CD4-positive, alpha-beta T cell (primary cell): ENCODE results near the gene TRIM33. TPM values are rescaled to one million over a fixed set of nuclear protein-coding genes. Genes with fewer than 3 reads are reported as not detected.
"Not testable (repeated sequence)": the region's sequence is repeated elsewhere in the genome, so short reads cannot be mapped to it uniquely, and the experiment has no call there.

Experiments used
- ATAC-seq: fragments of 200-7000 bp; cut with Tn5 transposase; one replicate; pipeline ENCODE4 v1.10.0; 2022; ENCODE audit warnings: mild to moderate bottlenecking; ENCODE audit not compliant: poor library complexity
- CTCF ChIA-PET: fragments of 350-600 bp; sonication (Branson Sonifier 250); formaldehyde crosslinking; loops from one replicate; lab custom pipeline; 2021; ENCODE audit warnings: antibody characterized with exemption, inconsistent platforms; lab: Charles Lee
- POLR2A ChIA-PET: fragments of 350-600 bp; sonication (Branson Sonifier 250); formaldehyde crosslinking; loops from one replicate; lab custom pipeline; 2021; ENCODE audit warnings: antibody characterized with exemption, inconsistent platforms; lab: Charles Lee
- DNase-seq, 14 experiments: peaks; one replicate each; pipeline ENCODE4 v3.0.0-alpha.2; 2013 to 2020; ENCODE audit warnings: mixed read lengths in 2 of 14
- H3K27ac ChIP-seq, 2 donors: one replicate each; pipeline versions ENCODE4 v1.5.1 to v1.7.0; 2013; ENCODE audit warnings: low read length in 2 of 2, low read depth in 1 of 2, mild to moderate bottlenecking in 1 of 2
- H3K27me3 ChIP-seq, 2 experiments: 1 replicate in 1 of 2; 2 replicates in 1 of 2; pipeline versions ENCODE4 v1.6.1 to v1.7.0; 2013; ENCODE audit warnings: low read length in 2 of 2, control low read depth in 1 of 2, mild to moderate bottlenecking in 1 of 2, moderate library complexity in 1 of 2; ENCODE audit not compliant: insufficient read depth in 2 of 2, control insufficient read depth in 1 of 2
- H3K36me3 ChIP-seq: one replicate; pipeline ENCODE4 v1.6.1; 2013; ENCODE audit warnings: low read length, control low read depth; ENCODE audit not compliant: insufficient read depth
- H3K4me1 ChIP-seq: one replicate; pipeline ENCODE4 v1.6.1; 2013; ENCODE audit warnings: low read length, control low read depth; ENCODE audit not compliant: insufficient read depth
- H3K4me3 ChIP-seq: one replicate; pipeline ENCODE4 v1.5.1; 2013; ENCODE audit warnings: mild to moderate bottlenecking, low read length, moderate library complexity
- H3K9me3 ChIP-seq, 2 experiments: 1 replicate in 1 of 2; 2 replicates in 1 of 2; pipeline versions ENCODE4 v1.6.1 to v1.7.0; 2013; ENCODE audit warnings: low read length in 2 of 2, mild to moderate bottlenecking in 2 of 2, control low read depth in 1 of 2, moderate library complexity in 1 of 2; ENCODE audit not compliant: control insufficient read depth in 1 of 2, insufficient read depth in 1 of 2
- H3K27ac Mint-ChIP-seq: one replicate; pipeline ENCODE4 v1.8.0; 2020; ENCODE audit warnings: mixed read lengths
- H3K27me3 Mint-ChIP-seq: one replicate; pipeline ENCODE4 v1.8.0; 2021; ENCODE audit warnings: mixed read lengths
- H3K36me3 Mint-ChIP-seq: one replicate; pipeline ENCODE4 v1.8.0; 2021; ENCODE audit warnings: low read depth, mixed read lengths
- H3K4me1 Mint-ChIP-seq: one replicate; pipeline ENCODE4 v1.8.0; 2021; ENCODE audit warnings: low read depth, mixed read lengths
- H3K4me3 Mint-ChIP-seq: one replicate; pipeline ENCODE4 v1.8.0; 2020; ENCODE audit warnings: mild to moderate bottlenecking, mixed read lengths
- H3K9me3 Mint-ChIP-seq: one replicate; pipeline ENCODE4 v1.8.0; 2020; ENCODE audit warnings: mixed read lengths
- intact Hi-C, 2 experiments: fragments of 100-400 bp; cut with DNase I in 1 of 2; cut with micrococcal nuclease in 1 of 2; formaldehyde crosslinking; loops; one replicate each; pipeline versions ENCODE4 v1.15.1 to v1.9.0; 2023 to 2025; cut with DNase I, micrococcal nuclease
- total RNA-seq, 174 experiments: library from RNA in 2 of 174; stranded (reverse) in 2 of 174; gene quantifications; one replicate each; pipeline ENCODE4 v1.2.3 and lab custom pipeline; 2021 to 2026
- TF ChIP-seq, protein P1 (sequence below): fragments of 200-600 bp; IDR thresholded peaks from one replicate; pipeline ENCODE4 v1.8.0; 2022; ENCODE audit warnings: antibody characterized with exemption, mild to moderate bottlenecking

The TRIM33 gene
- total RNA-seq, 2 experiments from 2014 or later, result 42.6 to 45.0 TPM

DNA sequence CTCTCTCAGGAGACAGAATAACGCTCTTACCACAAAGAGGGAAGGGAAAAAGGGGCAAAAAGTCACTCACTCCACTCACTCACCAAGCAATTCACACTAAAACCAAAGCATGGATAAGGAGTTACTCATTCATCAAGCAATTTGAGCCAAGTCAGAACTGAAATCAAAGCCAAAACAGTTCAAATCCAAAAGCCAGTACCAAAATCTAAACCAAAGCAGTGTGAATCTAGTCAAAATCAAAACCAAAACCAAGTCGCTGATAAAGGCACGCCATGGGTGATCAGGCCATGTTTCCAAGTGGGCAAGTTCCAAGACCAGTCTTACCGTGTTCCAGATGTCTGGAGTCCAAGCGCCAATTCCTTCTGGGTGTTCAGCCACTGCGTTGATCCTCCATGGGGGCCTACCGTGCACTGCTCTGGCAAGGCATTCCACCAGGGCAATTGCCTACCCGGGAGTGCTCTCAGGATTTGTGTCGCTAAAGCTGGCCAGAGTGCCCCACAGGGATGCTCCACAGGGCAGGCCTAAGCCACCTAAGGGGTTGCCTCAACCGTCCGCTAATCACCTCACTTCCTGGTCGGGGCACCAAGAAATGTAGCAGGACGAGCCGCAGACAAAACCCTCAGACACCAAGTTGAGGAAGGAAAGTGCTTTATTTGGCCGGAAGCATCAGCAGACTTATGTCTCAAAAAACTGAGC lies 142.3 kb downstream of the TRIM33 start:
- ATAC-seq (no peak), DNase-seq (no peak)
- Mint-ChIP-seq H3K27me3 (peaks cover 3% of the 10 kb centered on the region), H3K9me3 (peaks cover 4% of the 10 kb centered on the region), H3K27ac (no peak overlapping the region), H3K4me1 (no peaks in the 10 kb centered on the region), H3K4me3 (no peak overlapping the region), H3K36me3 (peaks cover 2% of the 10 kb centered on the region)
- intact Hi-C loops, result no loop called here
- Histone ChIP-seq H3K4me1 (no peaks in the 10 kb centered on the region), H3K9me3 (peaks cover 13 to 17% of the 10 kb centered on the region in 2 experiments), H3K27me3 (no peaks in the 10 kb centered on the region), H3K4me3 (no peak overlapping the region), H3K27ac (no peak overlapping the region), H3K36me3 (no peaks in the 10 kb centered on the region)
- TF ChIP-seq, protein P1, sequence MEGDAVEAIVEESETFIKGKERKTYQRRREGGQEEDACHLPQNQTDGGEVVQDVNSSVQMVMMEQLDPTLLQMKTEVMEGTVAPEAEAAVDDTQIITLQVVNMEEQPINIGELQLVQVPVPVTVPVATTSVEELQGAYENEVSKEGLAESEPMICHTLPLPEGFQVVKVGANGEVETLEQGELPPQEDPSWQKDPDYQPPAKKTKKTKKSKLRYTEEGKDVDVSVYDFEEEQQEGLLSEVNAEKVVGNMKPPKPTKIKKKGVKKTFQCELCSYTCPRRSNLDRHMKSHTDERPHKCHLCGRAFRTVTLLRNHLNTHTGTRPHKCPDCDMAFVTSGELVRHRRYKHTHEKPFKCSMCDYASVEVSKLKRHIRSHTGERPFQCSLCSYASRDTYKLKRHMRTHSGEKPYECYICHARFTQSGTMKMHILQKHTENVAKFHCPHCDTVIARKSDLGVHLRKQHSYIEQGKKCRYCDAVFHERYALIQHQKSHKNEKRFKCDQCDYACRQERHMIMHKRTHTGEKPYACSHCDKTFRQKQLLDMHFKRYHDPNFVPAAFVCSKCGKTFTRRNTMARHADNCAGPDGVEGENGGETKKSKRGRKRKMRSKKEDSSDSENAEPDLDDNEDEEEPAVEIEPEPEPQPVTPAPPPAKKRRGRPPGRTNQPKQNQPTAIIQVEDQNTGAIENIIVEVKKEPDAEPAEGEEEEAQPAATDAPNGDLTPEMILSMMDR, result no peak
- POLR2A ChIA-PET, result no interaction called here
- CTCF ChIA-PET, result no interaction called here

DNA sequence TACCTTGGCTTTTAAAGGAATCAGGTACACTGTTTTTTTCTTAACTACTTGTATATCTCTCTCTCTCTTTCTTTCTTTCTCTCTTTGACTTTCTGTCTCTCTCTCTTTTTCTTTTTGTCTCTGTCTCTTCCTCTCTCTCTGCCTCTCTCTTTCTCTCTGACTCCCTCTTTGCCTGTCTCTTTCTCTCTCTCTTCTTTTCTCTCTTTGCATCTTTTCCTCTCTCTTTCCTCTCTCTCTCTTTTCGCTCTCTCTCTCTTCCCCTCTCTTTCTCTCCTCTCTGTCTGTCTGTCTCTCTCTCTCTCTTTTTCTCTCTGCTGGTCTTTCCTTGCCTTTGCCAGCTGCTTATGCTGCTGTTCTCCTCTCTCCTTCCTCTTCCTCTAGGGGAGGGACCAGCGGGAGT lies 143.2 kb downstream of the TRIM33 start:
- no peak overlapping the region for H3K4me3 Mint-ChIP-seq
- no peaks in the 10 kb centered on the region for H3K4me1 ChIP-seq
- no peaks in the 10 kb centered on the region for H3K27me3 ChIP-seq
- H3K36me3 ChIP-seq, result no peaks in the 10 kb centered on the region
- peaks cover 17 to 23% of the 10 kb centered on the region in 2 experiments for H3K9me3 ChIP-seq
- intact Hi-C loops, result no loop called here
- no peak overlapping the region for H3K27ac Mint-ChIP-seq
- no peak for ATAC-seq
- H3K4me3 ChIP-seq, result no peak overlapping the region
- peaks cover 3% of the 10 kb centered on the region for H3K27me3 Mint-ChIP-seq
- POLR2A ChIA-PET, result no interaction called here
- no peak for DNase-seq
- TF ChIP-seq, protein P1, result no peak
- peaks cover 7% of the 10 kb centered on the region for H3K36me3 Mint-ChIP-seq
- H3K9me3 Mint-ChIP-seq, result peaks cover 5% of the 10 kb centered on the region
- CTCF ChIA-PET, result no interaction called here
- H3K4me1 Mint-ChIP-seq, result no peaks in the 10 kb centered on the region
- H3K27ac ChIP-seq, result no peak overlapping the region

DNA sequence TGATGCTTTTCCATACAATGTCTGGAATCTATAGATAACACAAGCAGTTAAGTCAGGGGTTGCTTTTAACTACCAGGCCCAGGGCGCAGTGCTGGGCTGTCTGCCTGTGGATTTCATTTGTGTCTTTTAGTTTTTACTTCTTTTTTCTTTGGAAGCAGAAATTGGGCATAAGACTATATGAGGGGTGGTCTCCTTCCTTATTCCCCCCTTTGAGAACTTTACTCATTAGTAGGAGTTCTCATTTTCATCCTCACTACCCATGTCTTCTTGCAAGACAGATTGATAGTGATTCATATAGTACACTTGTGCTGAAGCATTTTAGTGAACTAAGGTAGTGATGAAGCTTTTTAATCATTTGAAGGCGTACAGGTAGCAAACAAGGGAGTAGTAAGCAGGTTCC lies 147.8 kb downstream of the TRIM33 start:
- POLR2A ChIA-PET, H3K27me3 Mint-ChIP-seq, H3K4me3 Mint-ChIP-seq, intact Hi-C loops, DNase-seq, H3K36me3 ChIP-seq, H3K27me3 ChIP-seq, H3K4me1 Mint-ChIP-seq, H3K9me3 Mint-ChIP-seq, ATAC-seq, H3K27ac ChIP-seq, H3K27ac Mint-ChIP-seq, CTCF ChIA-PET, H3K4me1 ChIP-seq, H3K4me3 ChIP-seq: not testable (repeated sequence)
- peaks cover 12% of the 10 kb centered on the region for H3K36me3 Mint-ChIP-seq
- H3K9me3 ChIP-seq, result peaks cover 29 to 35% of the 10 kb centered on the region in 2 experiments

DNA sequence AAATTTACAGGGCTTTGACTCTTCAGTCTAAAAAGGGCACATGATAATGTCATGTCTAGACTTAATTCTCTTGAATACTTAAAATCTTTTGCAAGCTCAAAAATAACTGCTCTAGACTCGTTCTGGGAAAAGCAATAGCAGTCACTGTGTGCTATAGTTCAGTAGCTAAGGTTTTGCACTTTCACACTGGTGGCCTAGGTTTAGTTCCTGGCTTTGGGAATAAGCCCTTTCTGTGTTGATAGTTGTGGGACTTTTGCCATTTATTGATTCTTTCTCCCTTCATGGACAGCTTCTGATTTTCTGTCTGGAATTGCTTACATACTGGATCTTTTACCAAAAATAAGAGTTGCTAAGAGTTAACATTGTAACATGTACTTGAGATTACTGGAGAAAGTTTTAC lies 151.2 kb downstream of the TRIM33 start:
- H3K27ac Mint-ChIP-seq, result no peak overlapping the region
- H3K36me3 Mint-ChIP-seq, result peaks cover 12% of the 10 kb centered on the region
- peaks cover 8% of the 10 kb centered on the region for H3K9me3 Mint-ChIP-seq
- H3K4me3 ChIP-seq, result no peak overlapping the region
- H3K27me3 ChIP-seq, result no peaks in the 10 kb centered on the region
- no peaks in the 10 kb centered on the region for H3K4me1 Mint-ChIP-seq
- intact Hi-C loops, result no loop called here
- peaks cover 25 to 32% of the 10 kb centered on the region in 2 experiments for H3K9me3 ChIP-seq
- H3K4me1 ChIP-seq, result no peaks in the 10 kb centered on the region
- ChIA-PET CTCF (no interaction called here), POLR2A (no interaction called here)
- H3K36me3 ChIP-seq, result no peaks in the 10 kb centered on the region
- no peak for ATAC-seq
- TF ChIP-seq, protein P1, result no peak
- H3K27me3 Mint-ChIP-seq, result no peaks in the 10 kb centered on the region
- no peak overlapping the region for H3K27ac ChIP-seq
- no peak for DNase-seq
- H3K4me3 Mint-ChIP-seq, result no peak overlapping the region
